Endothelial cell of umbilical vein (primary cell): ENCODE measurements around the gene SPP1.

Experiments used
- EZH2 ChIP-seq: IDR thresholded peaks from 2 replicates; pipeline ENCODE4 v1.6.1; 2012; ENCODE audit warnings: borderline replicate concordance, low read depth, mild to moderate bottlenecking, moderate library complexity, low read length, inconsistent platforms; ENCODE audit not compliant: severe bottlenecking
- JUN ChIP-seq: IDR thresholded peaks from 2 replicates; pipeline ENCODE4 v1.6.1; 2011; ENCODE audit warnings: borderline replicate concordance, low read depth; ENCODE audit not compliant: insufficient read length, insufficient read depth
- POLR2A ChIP-seq: IDR thresholded peaks from 2 replicates; pipeline ENCODE4 v1.6.1; 2012; ENCODE audit warnings: low read depth, mild to moderate bottlenecking, control low read depth, low read length
- POLR2AphosphoS5 ChIP-seq: IDR thresholded peaks from 2 replicates; pipeline ENCODE4 v1.6.1; 2012; ENCODE audit warnings: low read depth, mild to moderate bottlenecking, control low read depth, low read length, moderate library complexity; ENCODE audit not compliant: insufficient read depth
- TF ChIP-seq, protein P1 (sequence below), 2 donors: IDR thresholded peaks; 1 replicate in 1 of 2; 2 replicates in 1 of 2; pipeline ENCODE4 v1.5.1; 2011; ENCODE audit warnings: low read length in 2 of 2, mild to moderate bottlenecking in 2 of 2, moderate library complexity in 2 of 2, control low read depth in 1 of 2, inconsistent platforms in 1 of 2, low read depth in 1 of 2; ENCODE audit not compliant: insufficient read depth in 1 of 2; ENCODE audit errors: extremely low read depth in 1 of 2
- TF ChIP-seq, protein P2 (sequence below): IDR thresholded peaks from 2 replicates; pipeline ENCODE4 v1.6.1; 2011; ENCODE audit not compliant: insufficient read depth, insufficient read length

DNA sequence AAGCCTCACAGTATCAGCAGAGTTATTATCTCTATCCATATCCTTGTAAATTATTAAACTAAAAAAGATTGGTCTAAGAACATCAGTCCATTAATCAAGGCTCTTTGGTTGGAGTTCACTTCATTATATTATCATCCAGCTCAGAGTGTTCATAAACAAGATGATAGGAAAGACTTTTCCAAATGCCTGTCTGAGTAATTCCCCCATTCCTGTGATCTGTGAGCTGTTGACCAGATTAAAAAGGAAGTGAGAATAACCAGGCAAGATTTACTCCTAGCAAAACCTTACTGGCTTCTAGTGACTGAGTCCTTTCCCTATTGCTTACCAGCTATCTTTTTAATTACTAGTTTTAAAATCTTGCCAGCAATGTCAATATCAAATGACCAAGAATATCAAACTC lies 46.8 kb downstream of the SPP1 start:
- TF ChIP-seq POLR2A: no peak
- TF ChIP-seq, protein P1, sequence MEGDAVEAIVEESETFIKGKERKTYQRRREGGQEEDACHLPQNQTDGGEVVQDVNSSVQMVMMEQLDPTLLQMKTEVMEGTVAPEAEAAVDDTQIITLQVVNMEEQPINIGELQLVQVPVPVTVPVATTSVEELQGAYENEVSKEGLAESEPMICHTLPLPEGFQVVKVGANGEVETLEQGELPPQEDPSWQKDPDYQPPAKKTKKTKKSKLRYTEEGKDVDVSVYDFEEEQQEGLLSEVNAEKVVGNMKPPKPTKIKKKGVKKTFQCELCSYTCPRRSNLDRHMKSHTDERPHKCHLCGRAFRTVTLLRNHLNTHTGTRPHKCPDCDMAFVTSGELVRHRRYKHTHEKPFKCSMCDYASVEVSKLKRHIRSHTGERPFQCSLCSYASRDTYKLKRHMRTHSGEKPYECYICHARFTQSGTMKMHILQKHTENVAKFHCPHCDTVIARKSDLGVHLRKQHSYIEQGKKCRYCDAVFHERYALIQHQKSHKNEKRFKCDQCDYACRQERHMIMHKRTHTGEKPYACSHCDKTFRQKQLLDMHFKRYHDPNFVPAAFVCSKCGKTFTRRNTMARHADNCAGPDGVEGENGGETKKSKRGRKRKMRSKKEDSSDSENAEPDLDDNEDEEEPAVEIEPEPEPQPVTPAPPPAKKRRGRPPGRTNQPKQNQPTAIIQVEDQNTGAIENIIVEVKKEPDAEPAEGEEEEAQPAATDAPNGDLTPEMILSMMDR (IDR thresholded peaks at IDR 0.05; ENCODE audit: extremely low read depth in 1 of 2, insufficient read depth in 1 of 2, low read depth in 1 of 2, low read length in 2 of 2): no peak
- TF ChIP-seq JUN: no peak
- TF ChIP-seq EZH2: no peak
- TF ChIP-seq, protein P2, sequence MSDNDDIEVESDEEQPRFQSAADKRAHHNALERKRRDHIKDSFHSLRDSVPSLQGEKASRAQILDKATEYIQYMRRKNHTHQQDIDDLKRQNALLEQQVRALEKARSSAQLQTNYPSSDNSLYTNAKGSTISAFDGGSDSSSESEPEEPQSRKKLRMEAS: no peak
- TF ChIP-seq POLR2AphosphoS5: no peak
